HepG2 (cell line): ENCODE measurements around the gene ODC1. TPM values are rescaled to one million over a fixed set of nuclear protein-coding genes. Genes with fewer than 3 reads are reported as not detected.

Experiments
- ATAC-seq: fragments of 200-7000 bp; cut with Tn5 transposase; 3 replicates; pipeline ENCODE4 v1.9.1; 2020; ENCODE audit warnings: mild to moderate bottlenecking, moderate library complexity
- BruUV-seq: library from RNA; stranded (reverse); fragments of 400-500 nt; replicated peaks from 2 replicates; lab custom pipeline; 2021; lab: Mats Ljungman, UMichigan
- CTCF ChIA-PET: fragments of 300-600 bp; formaldehyde crosslinking; extraction: SDS; loops from one replicate; lab custom pipeline; 2021; ENCODE audit warnings: low total read pairs, inconsistent platforms, low intra/inter-chr PET ratio; lab: Yijun Ruan, JAX
- POLR2A ChIA-PET: fragments of 350-600 bp; sonication (Branson Sonifier 250); formaldehyde crosslinking; loops from one replicate; lab custom pipeline; 2020; ENCODE audit warnings: antibody characterized with exemption, inconsistent platforms; lab: Yijun Ruan, JAX
- DNase-seq: peaks from one replicate; pipeline ENCODE4 v3.0.0-alpha.2; 2015; ENCODE audit warnings: low spot score
- FAIRE-seq: peaks from 3 replicates; lab custom pipeline; 2011; peaks lifted over from hg19 to GRCh38; lab: Jason Lieb, UNC
- H2AFZ ChIP-seq: one replicate; pipeline ENCODE4 v1.6.1; 2011; ENCODE audit warnings: low read length, inconsistent platforms
- H3K27ac ChIP-seq: fragments of 300-600 bp; 3 replicates; pipeline ENCODE4 v1.8.0; 2011; ENCODE audit warnings: mixed run types, mild to moderate bottlenecking, mixed read lengths, low read length, inconsistent platforms; ENCODE audit not compliant: insufficient read depth; ENCODE audit errors: extremely low read length
- H3K27me3 ChIP-seq, 2 experiments: fragments of 200-600 bp in 1 of 2; 2 replicates in 1 of 2; 3 replicates in 1 of 2; pipeline versions ENCODE4 v1.6.0 to v1.8.0; 2011; ENCODE audit warnings: low read length in 2 of 2, mild to moderate bottlenecking in 2 of 2, moderate library complexity in 2 of 2, inconsistent platforms in 1 of 2; ENCODE audit not compliant: insufficient read depth in 2 of 2, control insufficient read depth in 1 of 2
- H3K36me3 ChIP-seq, 2 experiments: fragments of 200-600 bp in 1 of 2; replicated peaks in 1 of 2; 2 replicates in 1 of 2; 3 replicates in 1 of 2; pipeline versions ENCODE4 v1.5.1 to v1.8.0; 2011; ENCODE audit warnings: low read length in 2 of 2, inconsistent platforms in 1 of 2; ENCODE audit not compliant: insufficient read depth in 2 of 2, control insufficient read depth in 1 of 2
- H3K4me1 ChIP-seq: 2 replicates; pipeline ENCODE4 v1.5.1; 2012; ENCODE audit warnings: low read length, inconsistent platforms; ENCODE audit not compliant: insufficient read depth
- H3K4me2 ChIP-seq: 2 replicates; pipeline ENCODE4 v1.6.0; 2011; ENCODE audit warnings: low read depth, low read length, inconsistent platforms
- H3K4me3 ChIP-seq, 3 experiments: fragments of 200-600 bp in 1 of 3; sonication (generic), shearing (Covaris generic) in 1 of 3; replicated peaks in 1 of 3; 2 replicates each; pipeline ENCODE4 v1.5.1; 2011 to 2016; ENCODE audit warnings: low read length in 3 of 3, inconsistent platforms in 2 of 3, low read depth in 2 of 3, mild to moderate bottlenecking in 2 of 3, control low read depth in 1 of 3, mixed read lengths in 1 of 3; ENCODE audit not compliant: insufficient read depth in 1 of 3
- H3K79me2 ChIP-seq: one replicate; pipeline ENCODE4 v1.6.1; 2011; ENCODE audit warnings: low read length, inconsistent platforms; ENCODE audit not compliant: insufficient read depth
- H3K9ac ChIP-seq: 2 replicates; pipeline ENCODE4 v1.6.0; 2011; ENCODE audit warnings: mild to moderate bottlenecking, low read depth, low read length, inconsistent platforms; ENCODE audit not compliant: insufficient read depth
- H3K9me3 ChIP-seq: 2 replicates; pipeline ENCODE4 v1.5.1; 2012; ENCODE audit warnings: mild to moderate bottlenecking, low read length
- H4K20me1 ChIP-seq: 2 replicates; pipeline ENCODE4 v1.6.0; 2011; ENCODE audit warnings: inconsistent platforms, mild to moderate bottlenecking, low read length, moderate library complexity; ENCODE audit not compliant: insufficient read depth
- CC2D1A ChIP-seq: sonication (generic); formaldehyde crosslinking; IDR thresholded peaks from 2 replicates; pipeline ENCODE4 v1.8.1; 2023; ENCODE audit warnings: mild to moderate bottlenecking, missing genetic modification reagents
- NR2F2 ChIP-seq: IDR thresholded peaks from 2 replicates; pipeline ENCODE4 v1.6.1; 2012; ENCODE audit warnings: low read depth, inconsistent platforms, borderline replicate concordance
- SETDB1 ChIP-seq: sonication (generic); formaldehyde crosslinking; IDR thresholded peaks from 2 replicates; pipeline ENCODE4 v1.5.1; 2020; ENCODE audit warnings: missing genetic modification reagents, mild to moderate bottlenecking, borderline replicate concordance
- ZNF333 ChIP-seq: sonication (generic); formaldehyde crosslinking; IDR thresholded peaks from 2 replicates; pipeline ENCODE4 v1.4.0; 2020; ENCODE audit warnings: mild to moderate bottlenecking, missing genetic modification reagents, borderline replicate concordance
- ZNF780A ChIP-seq: sonication (generic); formaldehyde crosslinking; IDR thresholded peaks from 2 replicates; pipeline ENCODE4 v1.8.0; 2022; ENCODE audit warnings: mild to moderate bottlenecking, missing genetic modification reagents, moderate library complexity
- WGBS: methylation state at CpG from one replicate; pipeline ENCODE4 v1.1.6; 2017; ENCODE audit warnings: low lambda C conversion rate; 5-methylcytosine and 5-hydroxymethylcytosine counted together
- in situ Hi-C: cut with HindIII; loops from 2 replicates; pipeline ENCODE4 v1.10.0; 2017; ENCODE audit warnings: low pct_unique_long_range_greater_than_20kb; ENCODE audit not compliant: extremely low pct_ligation_motif_present
- intact Hi-C: fragments of 100-400 bp; cut with micrococcal nuclease; formaldehyde crosslinking; loops from one replicate; pipeline ENCODE4 v1.10.0; 2022; ENCODE audit not compliant: unreplicated experiment
- polyA plus RNA-seq, 8 experiments: library from polyadenylated mRNA; depleted of rRNA in 3 of 8; stranded (reverse) in 7 of 8; unstranded in 1 of 8; fragments of >200 nt; fragmentation: Illumina TruSeq in 4 of 8; extraction: Trizol in 4 of 8; gene quantifications; 2 replicates each; pipeline versions ENCODE4 v1.2.1 to v1.2.3, GENCODE V29; 2011 to 2016; ENCODE audit warnings: low read depth in 4 of 8, missing spikeins in 1 of 8, mixed read lengths in 1 of 8; ENCODE audit not compliant: insufficient read depth in 1 of 8
- total RNA-seq, 5 experiments: library from RNA; depleted of rRNA; stranded (reverse); fragments of >200 nt; fragmentation: Illumina TruSeq; extraction: Trizol; gene quantifications; 2 replicates each; pipeline ENCODE4 v1.2.3, GENCODE V29; 2016; ENCODE audit warnings: low read depth in 1 of 5
- TF ChIP-seq, protein P1 (sequence below): sonication (generic); formaldehyde crosslinking; IDR thresholded peaks from 2 replicates; pipeline ENCODE4 v1.4.0; 2020; ENCODE audit warnings: missing genetic modification reagents
- TF ChIP-seq, protein P2 (sequence below): IDR thresholded peaks from 2 replicates; pipeline ENCODE4 v1.6.1; 2016; ENCODE audit warnings: low read depth
- TF ChIP-seq, protein P3 (sequence below): sonication (generic); formaldehyde crosslinking; IDR thresholded peaks from 2 replicates; pipeline ENCODE4 v1.4.0; 2020; ENCODE audit warnings: missing genetic modification reagents
- TF ChIP-seq, protein P4 (sequence below): sonication (generic); formaldehyde crosslinking; IDR thresholded peaks from 2 replicates; pipeline ENCODE4 v1.9.0; 2021; ENCODE audit warnings: missing genetic modification reagents, borderline replicate concordance

Gene ODC1
- total and polyA plus RNA-seq, 2 of the 13 experiments (the other 11 are each of a cell fraction or from before 2014, with no cell fraction given), result 142 to 371 TPM

DNA sequence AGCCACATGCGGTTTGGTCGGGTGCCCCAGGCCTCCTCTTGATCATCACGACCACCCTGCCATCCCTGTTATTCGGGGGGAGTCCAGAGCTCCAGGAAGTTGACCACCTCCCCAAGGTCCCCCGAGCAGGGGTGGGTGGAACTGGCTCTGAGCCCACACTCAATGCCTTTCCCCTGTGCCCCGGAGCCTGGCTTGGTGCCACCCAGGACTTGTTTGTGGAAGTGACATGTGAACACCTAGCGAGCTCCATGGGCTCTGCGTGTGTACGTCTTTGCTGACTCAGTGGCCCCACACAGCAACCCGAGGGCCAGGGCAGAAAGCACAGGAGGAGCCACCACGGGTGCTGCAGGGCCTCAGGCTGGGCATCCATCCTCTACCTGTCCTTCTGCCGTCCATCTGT lies 32.5 kb downstream of the ODC1 start (continued):
- TF ChIP-seq, protein P1, sequence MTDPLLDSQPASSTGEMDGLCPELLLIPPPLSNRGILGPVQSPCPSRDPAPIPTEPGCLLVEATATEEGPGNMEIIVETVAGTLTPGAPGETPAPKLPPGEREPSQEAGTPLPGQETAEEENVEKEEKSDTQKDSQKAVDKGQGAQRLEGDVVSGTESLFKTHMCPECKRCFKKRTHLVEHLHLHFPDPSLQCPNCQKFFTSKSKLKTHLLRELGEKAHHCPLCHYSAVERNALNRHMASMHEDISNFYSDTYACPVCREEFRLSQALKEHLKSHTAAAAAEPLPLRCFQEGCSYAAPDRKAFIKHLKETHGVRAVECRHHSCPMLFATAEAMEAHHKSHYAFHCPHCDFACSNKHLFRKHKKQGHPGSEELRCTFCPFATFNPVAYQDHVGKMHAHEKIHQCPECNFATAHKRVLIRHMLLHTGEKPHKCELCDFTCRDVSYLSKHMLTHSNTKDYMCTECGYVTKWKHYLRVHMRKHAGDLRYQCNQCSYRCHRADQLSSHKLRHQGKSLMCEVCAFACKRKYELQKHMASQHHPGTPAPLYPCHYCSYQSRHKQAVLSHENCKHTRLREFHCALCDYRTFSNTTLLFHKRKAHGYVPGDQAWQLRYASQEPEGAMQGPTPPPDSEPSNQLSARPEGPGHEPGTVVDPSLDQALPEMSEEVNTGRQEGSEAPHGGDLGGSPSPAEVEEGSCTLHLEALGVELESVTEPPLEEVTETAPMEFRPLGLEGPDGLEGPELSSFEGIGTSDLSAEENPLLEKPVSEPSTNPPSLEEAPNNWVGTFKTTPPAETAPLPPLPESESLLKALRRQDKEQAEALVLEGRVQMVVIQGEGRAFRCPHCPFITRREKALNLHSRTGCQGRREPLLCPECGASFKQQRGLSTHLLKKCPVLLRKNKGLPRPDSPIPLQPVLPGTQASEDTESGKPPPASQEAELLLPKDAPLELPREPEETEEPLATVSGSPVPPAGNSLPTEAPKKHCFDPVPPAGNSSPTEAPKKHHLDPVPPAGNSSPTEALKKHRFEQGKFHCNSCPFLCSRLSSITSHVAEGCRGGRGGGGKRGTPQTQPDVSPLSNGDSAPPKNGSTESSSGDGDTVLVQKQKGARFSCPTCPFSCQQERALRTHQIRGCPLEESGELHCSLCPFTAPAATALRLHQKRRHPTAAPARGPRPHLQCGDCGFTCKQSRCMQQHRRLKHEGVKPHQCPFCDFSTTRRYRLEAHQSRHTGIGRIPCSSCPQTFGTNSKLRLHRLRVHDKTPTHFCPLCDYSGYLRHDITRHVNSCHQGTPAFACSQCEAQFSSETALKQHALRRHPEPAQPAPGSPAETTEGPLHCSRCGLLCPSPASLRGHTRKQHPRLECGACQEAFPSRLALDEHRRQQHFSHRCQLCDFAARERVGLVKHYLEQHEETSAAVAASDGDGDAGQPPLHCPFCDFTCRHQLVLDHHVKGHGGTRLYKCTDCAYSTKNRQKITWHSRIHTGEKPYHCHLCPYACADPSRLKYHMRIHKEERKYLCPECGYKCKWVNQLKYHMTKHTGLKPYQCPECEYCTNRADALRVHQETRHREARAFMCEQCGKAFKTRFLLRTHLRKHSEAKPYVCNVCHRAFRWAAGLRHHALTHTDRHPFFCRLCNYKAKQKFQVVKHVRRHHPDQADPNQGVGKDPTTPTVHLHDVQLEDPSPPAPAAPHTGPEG (CRISPR knock-in tag), result no peak
- no peak for TF ChIP-seq SETDB1 (CRISPR knock-in tag)
- TF ChIP-seq, protein P2, sequence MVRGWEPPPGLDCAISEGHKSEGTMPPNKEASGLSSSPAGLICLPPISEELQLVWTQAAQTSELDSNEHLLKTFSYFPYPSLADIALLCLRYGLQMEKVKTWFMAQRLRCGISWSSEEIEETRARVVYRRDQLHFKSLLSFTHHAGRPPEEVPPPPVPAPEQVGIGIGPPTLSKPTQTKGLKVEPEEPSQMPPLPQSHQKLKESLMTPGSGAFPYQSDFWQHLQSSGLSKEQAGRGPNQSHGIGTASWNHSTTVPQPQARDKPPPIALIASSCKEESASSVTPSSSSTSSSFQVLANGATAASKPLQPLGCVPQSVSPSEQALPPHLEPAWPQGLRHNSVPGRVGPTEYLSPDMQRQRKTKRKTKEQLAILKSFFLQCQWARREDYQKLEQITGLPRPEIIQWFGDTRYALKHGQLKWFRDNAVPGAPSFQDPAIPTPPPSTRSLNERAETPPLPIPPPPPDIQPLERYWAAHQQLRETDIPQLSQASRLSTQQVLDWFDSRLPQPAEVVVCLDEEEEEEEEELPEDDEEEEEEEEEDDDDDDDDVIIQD, result no peak

DNA sequence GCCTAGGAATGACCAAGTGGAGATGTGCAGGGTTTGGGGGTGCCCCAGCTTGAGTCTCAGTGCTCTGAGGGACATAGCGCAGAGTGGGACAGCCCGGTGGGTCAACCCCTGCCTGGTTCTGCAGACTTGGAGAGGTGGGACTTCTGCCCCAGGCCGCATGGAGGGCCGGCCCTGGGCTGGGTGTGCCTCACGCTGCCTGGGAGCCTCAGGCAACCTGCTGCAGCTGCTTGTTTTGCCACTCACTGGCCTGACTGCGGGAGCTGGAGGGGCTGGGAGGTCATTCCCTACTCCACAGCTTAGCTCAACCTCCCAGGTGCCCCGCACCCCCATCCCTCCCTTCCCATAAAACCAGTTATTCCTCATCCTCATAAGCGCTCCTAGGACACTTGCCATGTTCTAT lies 33.1 kb downstream of the ODC1 start:
- Histone ChIP-seq H3K9me3 (no peaks in the 10 kb centered on the region), H3K27ac (no peak overlapping the region), H4K20me1 (no peaks in the 10 kb centered on the region), H3K4me1 (no peaks in the 10 kb centered on the region), H2AFZ (no peak overlapping the region), H3K79me2 (no peaks in the 10 kb centered on the region), H3K36me3 (peaks cover under 1 to 12% of the 10 kb centered on the region in 2 experiments; a peak in 4 of 5 replicates), H3K27me3 (no peaks in the 10 kb centered on the region), H3K4me3 (no peak overlapping the region), H3K9ac (no peak overlapping the region)
- FAIRE-seq (no peak), ATAC-seq (no peak)
- ChIA-PET CTCF (no interaction called here), POLR2A (no interaction called here)
- in situ Hi-C loops, result no loop called here
- BruUV-seq, result no TSS peak
- no peak for TF ChIP-seq CC2D1A (CRISPR knock-in tag)
- no peak for TF ChIP-seq ZNF780A (CRISPR knock-in tag)
- TF ChIP-seq, protein P2, result no peak
- TF ChIP-seq, protein P3, sequence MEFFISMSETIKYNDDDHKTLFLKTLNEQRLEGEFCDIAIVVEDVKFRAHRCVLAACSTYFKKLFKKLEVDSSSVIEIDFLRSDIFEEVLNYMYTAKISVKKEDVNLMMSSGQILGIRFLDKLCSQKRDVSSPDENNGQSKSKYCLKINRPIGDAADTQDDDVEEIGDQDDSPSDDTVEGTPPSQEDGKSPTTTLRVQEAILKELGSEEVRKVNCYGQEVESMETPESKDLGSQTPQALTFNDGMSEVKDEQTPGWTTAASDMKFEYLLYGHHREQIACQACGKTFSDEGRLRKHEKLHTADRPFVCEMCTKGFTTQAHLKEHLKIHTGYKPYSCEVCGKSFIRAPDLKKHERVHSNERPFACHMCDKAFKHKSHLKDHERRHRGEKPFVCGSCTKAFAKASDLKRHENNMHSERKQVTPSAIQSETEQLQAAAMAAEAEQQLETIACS (CRISPR knock-in tag), result no peak
- TF ChIP-seq ZNF333, result no peak
- TF ChIP-seq NR2F2, result no peak
- TF ChIP-seq, protein P4, sequence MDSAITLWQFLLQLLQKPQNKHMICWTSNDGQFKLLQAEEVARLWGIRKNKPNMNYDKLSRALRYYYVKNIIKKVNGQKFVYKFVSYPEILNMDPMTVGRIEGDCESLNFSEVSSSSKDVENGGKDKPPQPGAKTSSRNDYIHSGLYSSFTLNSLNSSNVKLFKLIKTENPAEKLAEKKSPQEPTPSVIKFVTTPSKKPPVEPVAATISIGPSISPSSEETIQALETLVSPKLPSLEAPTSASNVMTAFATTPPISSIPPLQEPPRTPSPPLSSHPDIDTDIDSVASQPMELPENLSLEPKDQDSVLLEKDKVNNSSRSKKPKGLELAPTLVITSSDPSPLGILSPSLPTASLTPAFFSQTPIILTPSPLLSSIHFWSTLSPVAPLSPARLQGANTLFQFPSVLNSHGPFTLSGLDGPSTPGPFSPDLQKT (CRISPR knock-in tag), result no peak
- TF ChIP-seq, all 625 proteins: peak for 0
- intact Hi-C loops, result no loop called here
- 97% methylated on average over 6 of the region's 8 CpGs for WGBS
- H3K4me2 ChIP-seq, result no peak overlapping the region
- no peak for DNase-seq
